Trophoblast cell (in vitro differentiated cells and primary cell): Measurements from ENCODE around the gene EPB41L4B.
"Not testable (repeated sequence)": the region's sequence is repeated elsewhere in the genome, so short reads cannot be mapped to it uniquely, and the experiment has no call there.

Source experiments
- DNase-seq, 2 donors: peaks; one replicate each; pipeline ENCODE4 v3.0.0-alpha.2; 2016
- H2AFZ ChIP-seq: 2 replicates; pipeline ENCODE4 v1.6.1; 2013; ENCODE audit warnings: low read length, moderate library complexity, mild to moderate bottlenecking; ENCODE audit not compliant: insufficient read depth, poor library complexity
- H2AK5ac ChIP-seq: 2 replicates; pipeline ENCODE4 v1.6.1; 2013; ENCODE audit warnings: mild to moderate bottlenecking, low read length
- H2BK120ac ChIP-seq: 2 replicates; pipeline ENCODE4 v1.6.1; 2013; ENCODE audit warnings: low read length, mild to moderate bottlenecking, moderate library complexity; ENCODE audit not compliant: insufficient read depth, poor library complexity
- H2BK12ac ChIP-seq: 2 replicates; pipeline ENCODE4 v1.6.1; 2013; ENCODE audit warnings: mild to moderate bottlenecking, low read length, moderate library complexity
- H2BK5ac ChIP-seq: 2 replicates; pipeline ENCODE4 v1.6.1; 2013; ENCODE audit warnings: low read length, low read depth, moderate library complexity, mild to moderate bottlenecking; ENCODE audit not compliant: poor library complexity
- H3K14ac ChIP-seq: 2 replicates; pipeline ENCODE4 v1.6.1; 2013; ENCODE audit warnings: mild to moderate bottlenecking, low read length
- H3K18ac ChIP-seq: 2 replicates; pipeline ENCODE4 v1.6.1; 2013; ENCODE audit warnings: mild to moderate bottlenecking, low read length
- H3K23ac ChIP-seq: 2 replicates; pipeline ENCODE4 v1.6.1; 2013; ENCODE audit warnings: low read length
- H3K27ac ChIP-seq: 2 replicates; pipeline ENCODE4 v1.5.1; 2013; ENCODE audit warnings: low read depth, mild to moderate bottlenecking, inconsistent platforms, low read length, moderate library complexity
- H3K27me3 ChIP-seq: 2 replicates; pipeline ENCODE4 v1.6.1; 2013; ENCODE audit warnings: inconsistent platforms, mild to moderate bottlenecking, low read length, moderate library complexity; ENCODE audit not compliant: insufficient read depth
- H3K36me3 ChIP-seq, 2 experiments: 1 replicate in 1 of 2; 2 replicates in 1 of 2; pipeline ENCODE4 v1.6.1; 2013; ENCODE audit warnings: low read length in 2 of 2, mild to moderate bottlenecking in 2 of 2, moderate library complexity in 1 of 2; ENCODE audit not compliant: insufficient read depth in 2 of 2, control insufficient read depth in 1 of 2
- H3K4ac ChIP-seq: 2 replicates; pipeline ENCODE4 v1.6.1; 2013; ENCODE audit warnings: low read depth, mild to moderate bottlenecking, low read length, moderate library complexity
- H3K4me1 ChIP-seq, 2 experiments: 1 replicate in 1 of 2; 2 replicates in 1 of 2; pipeline ENCODE4 v1.6.1; 2013; ENCODE audit warnings: low read length in 2 of 2, mild to moderate bottlenecking in 2 of 2, moderate library complexity in 1 of 2; ENCODE audit not compliant: insufficient read depth in 2 of 2, control insufficient read depth in 1 of 2
- H3K4me2 ChIP-seq: 2 replicates; pipeline ENCODE4 v1.6.1; 2013; ENCODE audit warnings: inconsistent platforms, mild to moderate bottlenecking, low read length, moderate library complexity
- H3K4me3 ChIP-seq: 2 replicates; pipeline ENCODE4 v1.5.1; 2013; ENCODE audit warnings: mild to moderate bottlenecking, low read depth, low read length, inconsistent platforms
- H3K79me1 ChIP-seq: one replicate; pipeline ENCODE4 v1.6.1; 2013; ENCODE audit warnings: low read length
- H3K79me2 ChIP-seq: 2 replicates; pipeline ENCODE4 v1.6.1; 2013; ENCODE audit warnings: low read length, mild to moderate bottlenecking; ENCODE audit not compliant: control insufficient read depth, insufficient read depth, poor library complexity
- H3K9ac ChIP-seq: 2 replicates; pipeline ENCODE4 v1.6.1; 2013; ENCODE audit warnings: mild to moderate bottlenecking, low read length
- H3K9me3 ChIP-seq: 2 replicates; pipeline ENCODE4 v1.6.1; 2013; ENCODE audit warnings: low read depth, mild to moderate bottlenecking, control low read depth, inconsistent platforms, low read length; ENCODE audit not compliant: insufficient read depth
- H4K12ac ChIP-seq: 2 replicates; pipeline ENCODE4 v1.6.1; 2013; ENCODE audit warnings: low read depth, mild to moderate bottlenecking, low read length, moderate library complexity
- H4K8ac ChIP-seq: 2 replicates; pipeline ENCODE4 v1.6.1; 2013; ENCODE audit warnings: low read depth, mild to moderate bottlenecking, low read length, moderate library complexity
- H4K91ac ChIP-seq: one replicate; pipeline ENCODE4 v1.6.1; 2013; ENCODE audit warnings: low read depth, mild to moderate bottlenecking, low read length, moderate library complexity
- WGBS: extraction: QIAGEN DNeasy Blood & Tissue Kit; methylation state at CpG from one replicate; pipeline ENCODE4 v1.1.7; 2013; ENCODE audit warnings: missing lambda C conversion rate; ENCODE audit not compliant: insufficient read length, insufficient coverage; ENCODE audit errors: extremely low coverage; 5-methylcytosine and 5-hydroxymethylcytosine counted together

EPB41L4B gene

GRCh38 chr9:109228093-109228642, 92.7 kb downstream of the EPB41L4B start:
- Histone ChIP-seq H4K91ac (no peak overlapping the region), H3K14ac (no peak overlapping the region), H3K79me2 (no peaks in the 10 kb centered on the region), H2BK120ac (no peak overlapping the region), H3K27ac (no peak overlapping the region), H3K4me2 (no peak overlapping the region), H3K79me1 (no peaks in the 10 kb centered on the region), H4K8ac (no peak overlapping the region), H2BK12ac (no peak overlapping the region), H3K9ac (no peak overlapping the region), H3K4ac (no peak overlapping the region), H2BK5ac (no peak overlapping the region), H3K27me3 (no peaks in the 10 kb centered on the region), H2AK5ac (no peak overlapping the region), H3K23ac (no peak overlapping the region), H3K18ac (no peak overlapping the region), H3K36me3 (no peaks in the 10 kb centered on the region), H4K12ac (no peak overlapping the region), H3K4me3 (no peak overlapping the region), H3K4me1 (no peaks in the 10 kb centered on the region), H2AFZ (no peak overlapping the region), H3K9me3 (no peaks in the 10 kb centered on the region)
- DNase-seq, result no peak

- Histone ChIP-seq H3K79me2 (no peaks in the 10 kb centered on the region), H4K12ac (no peak overlapping the region), H3K4me2 (no peak overlapping the region), H2BK120ac (no peak overlapping the region), H4K8ac (no peak overlapping the region), H2BK12ac (no peak overlapping the region), H3K14ac (no peak overlapping the region), H3K4me3 (no peak overlapping the region), H3K18ac (no peak overlapping the region), H3K36me3 (no peaks in the 10 kb centered on the region), H3K23ac (no peak overlapping the region), H2AK5ac (no peak overlapping the region), H3K9me3 (no peaks in the 10 kb centered on the region), H3K9ac (no peak overlapping the region), H3K4me1 (no peaks in the 10 kb centered on the region), H3K27ac (no peak overlapping the region), H3K4ac (no peak overlapping the region), H3K79me1 (no peaks in the 10 kb centered on the region), H4K91ac (no peak overlapping the region), H2BK5ac (no peak overlapping the region), H2AFZ (no peak overlapping the region), H3K27me3 (no peaks in the 10 kb centered on the region)
- DNase-seq, result no peak
- no CpG with 5 or more reads among the region's 2 CpGs for WGBS
Measured at GRCh38 chr9:109225629-109226028, 95.2 kb downstream of the EPB41L4B start.

- Histone ChIP-seq H3K4ac (no peak overlapping the region), H2BK120ac (no peak overlapping the region), H2BK12ac (no peak overlapping the region), H2AK5ac (no peak overlapping the region), H3K14ac (no peak overlapping the region), H4K12ac (no peak overlapping the region), H3K9ac (no peak overlapping the region), H2BK5ac (no peak overlapping the region), H3K9me3 (no peaks in the 10 kb centered on the region), H4K8ac (no peak overlapping the region), H3K4me3 (no peak overlapping the region), H4K91ac (no peak overlapping the region), H3K36me3 (no peaks in the 10 kb centered on the region), H3K79me2 (no peaks in the 10 kb centered on the region), H3K27ac (no peak overlapping the region), H3K18ac (no peak overlapping the region), H3K23ac (no peak overlapping the region), H3K79me1 (no peaks in the 10 kb centered on the region), H3K27me3 (no peaks in the 10 kb centered on the region), H3K4me1 (no peaks in the 10 kb centered on the region), H2AFZ (no peak overlapping the region), H3K4me2 (no peak overlapping the region)
- DNase-seq, result no peak
- no CpG with 5 or more reads among the region's 3 CpGs for WGBS
Measured at GRCh38 chr9:109224751-109225150, 96.1 kb downstream of the EPB41L4B start.

- H3K14ac ChIP-seq, H3K36me3 ChIP-seq, H4K12ac ChIP-seq, H2BK5ac ChIP-seq, H4K8ac ChIP-seq, H3K18ac ChIP-seq, H3K4me2 ChIP-seq, H3K4me3 ChIP-seq, H3K79me1 ChIP-seq, H2BK12ac ChIP-seq, H2AFZ ChIP-seq, DNase-seq, H3K27ac ChIP-seq, H3K4me1 ChIP-seq, H3K23ac ChIP-seq, H2BK120ac ChIP-seq, H2AK5ac ChIP-seq, H3K79me2 ChIP-seq, H3K9me3 ChIP-seq, H3K4ac ChIP-seq, H3K27me3 ChIP-seq, H4K91ac ChIP-seq, H3K9ac ChIP-seq: not testable (repeated sequence)
- WGBS, result no CpG with 5 or more reads among the region's 4 CpGs
Measured at GRCh38 chr9:109218242-109218641, 102.6 kb downstream of the EPB41L4B start.
